Measurements from ENCODE around the gene PSKH1.

DNA sequence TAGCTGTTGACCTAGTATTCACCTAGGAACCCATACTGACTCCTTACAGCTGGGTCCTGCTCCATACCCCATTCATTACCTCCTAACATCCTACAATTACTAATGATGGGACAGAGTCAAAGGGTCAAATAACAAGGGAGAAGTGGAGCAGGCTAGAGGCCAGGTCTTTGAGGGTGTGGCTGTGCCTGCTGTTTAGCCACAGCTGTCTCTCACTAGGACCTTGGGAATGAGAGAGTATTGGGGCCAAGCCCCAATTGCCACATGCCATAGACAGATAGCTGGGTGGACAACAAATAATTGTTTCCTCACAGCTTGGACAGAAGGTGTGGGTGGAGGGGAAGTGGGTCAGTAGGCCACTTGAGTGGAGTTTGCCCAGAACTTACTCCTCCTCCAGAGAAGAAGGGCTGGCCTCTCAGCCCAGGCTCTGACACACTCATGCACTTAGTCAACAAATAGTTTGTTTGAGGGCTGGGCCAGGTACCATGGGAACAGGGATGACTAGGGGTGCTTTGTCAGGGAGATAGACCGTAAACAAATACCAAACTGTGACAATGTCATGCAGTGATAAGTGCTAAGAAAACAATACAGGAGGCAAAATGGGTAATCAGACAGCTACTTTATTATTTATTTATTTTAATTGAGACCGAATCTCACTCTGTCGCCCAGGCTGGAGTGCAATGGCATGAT is 35.4 kb upstream of the PSKH1 start:
- TF ChIP-seq SMARCC2 (IDR thresholded peaks at IDR 0.05; ENCODE audit: low read depth) (no peak), POLR2A (conservative IDR thresholded peaks at IDR 0.05) (no peak), ZNF174 (CRISPR knock-in tag; IDR thresholded peaks at IDR 0.05) (no peak), HNRNPL (IDR thresholded peaks at IDR 0.05; ENCODE audit: low read depth, low read length) (no peak), CBFB (CRISPR knock-in tag; IDR thresholded peaks at IDR 0.05) (no peak), SREBF1 (IDR thresholded peaks at IDR 0.05; ENCODE audit: borderline replicate concordance, low read depth, low read length) (no peak), NR2C1 (IDR thresholded peaks at IDR 0.05) (no peak), NR2C1 (tag; IDR thresholded peaks at IDR 0.05) (no peak), EZH2 (IDR thresholded peaks at IDR 0.05; ENCODE audit: borderline replicate concordance, low read depth, low read length) (no peak), CBX8 (IDR thresholded peaks at IDR 0.05; ENCODE audit: borderline replicate concordance, extremely low read depth, low read depth, low read length, poor library complexity, severe bottlenecking) (no peak), FOXA1 (IDR thresholded peaks at IDR 0.05; ENCODE audit: borderline replicate concordance) (no peak), MEIS2 (IDR thresholded peaks at IDR 0.05; ENCODE audit: partially characterized antibody) (peak; percentile 16)
- TF ChIP-seq, protein P1, sequence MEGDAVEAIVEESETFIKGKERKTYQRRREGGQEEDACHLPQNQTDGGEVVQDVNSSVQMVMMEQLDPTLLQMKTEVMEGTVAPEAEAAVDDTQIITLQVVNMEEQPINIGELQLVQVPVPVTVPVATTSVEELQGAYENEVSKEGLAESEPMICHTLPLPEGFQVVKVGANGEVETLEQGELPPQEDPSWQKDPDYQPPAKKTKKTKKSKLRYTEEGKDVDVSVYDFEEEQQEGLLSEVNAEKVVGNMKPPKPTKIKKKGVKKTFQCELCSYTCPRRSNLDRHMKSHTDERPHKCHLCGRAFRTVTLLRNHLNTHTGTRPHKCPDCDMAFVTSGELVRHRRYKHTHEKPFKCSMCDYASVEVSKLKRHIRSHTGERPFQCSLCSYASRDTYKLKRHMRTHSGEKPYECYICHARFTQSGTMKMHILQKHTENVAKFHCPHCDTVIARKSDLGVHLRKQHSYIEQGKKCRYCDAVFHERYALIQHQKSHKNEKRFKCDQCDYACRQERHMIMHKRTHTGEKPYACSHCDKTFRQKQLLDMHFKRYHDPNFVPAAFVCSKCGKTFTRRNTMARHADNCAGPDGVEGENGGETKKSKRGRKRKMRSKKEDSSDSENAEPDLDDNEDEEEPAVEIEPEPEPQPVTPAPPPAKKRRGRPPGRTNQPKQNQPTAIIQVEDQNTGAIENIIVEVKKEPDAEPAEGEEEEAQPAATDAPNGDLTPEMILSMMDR (IDR thresholded peaks at IDR 0.05 in 2 of 3, conservative IDR thresholded peaks at IDR 0.05 in 1 of 3; ENCODE audit: insufficient read depth in 2 of 3, low read depth in 1 of 3, low read length in 3 of 3), result no peak
- TF ChIP-seq, protein P2, sequence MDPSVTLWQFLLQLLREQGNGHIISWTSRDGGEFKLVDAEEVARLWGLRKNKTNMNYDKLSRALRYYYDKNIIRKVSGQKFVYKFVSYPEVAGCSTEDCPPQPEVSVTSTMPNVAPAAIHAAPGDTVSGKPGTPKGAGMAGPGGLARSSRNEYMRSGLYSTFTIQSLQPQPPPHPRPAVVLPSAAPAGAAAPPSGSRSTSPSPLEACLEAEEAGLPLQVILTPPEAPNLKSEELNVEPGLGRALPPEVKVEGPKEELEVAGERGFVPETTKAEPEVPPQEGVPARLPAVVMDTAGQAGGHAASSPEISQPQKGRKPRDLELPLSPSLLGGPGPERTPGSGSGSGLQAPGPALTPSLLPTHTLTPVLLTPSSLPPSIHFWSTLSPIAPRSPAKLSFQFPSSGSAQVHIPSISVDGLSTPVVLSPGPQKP (CRISPR knock-in tag; IDR thresholded peaks at IDR 0.05), result no peak
- TF ChIP-seq, protein P3, sequence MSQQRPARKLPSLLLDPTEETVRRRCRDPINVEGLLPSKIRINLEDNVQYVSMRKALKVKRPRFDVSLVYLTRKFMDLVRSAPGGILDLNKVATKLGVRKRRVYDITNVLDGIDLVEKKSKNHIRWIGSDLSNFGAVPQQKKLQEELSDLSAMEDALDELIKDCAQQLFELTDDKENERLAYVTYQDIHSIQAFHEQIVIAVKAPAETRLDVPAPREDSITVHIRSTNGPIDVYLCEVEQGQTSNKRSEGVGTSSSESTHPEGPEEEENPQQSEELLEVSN (IDR thresholded peaks at IDR 0.05; ENCODE audit: borderline replicate concordance in 1 of 2, extremely low read depth in 1 of 2, insufficient read depth in 1 of 2, insufficient read length in 1 of 2, low read depth in 1 of 2, low read length in 1 of 2, poor library complexity in 1 of 2, severe bottlenecking in 1 of 2), result no peak
